ENCODE measurements around the gene MYO9B. TPM values are rescaled to one million over a fixed set of nuclear protein-coding genes. Genes with fewer than 3 reads are reported as not detected.

The MYO9B gene
- total RNA-seq, 1 experiment from 2014 or later: 68.3 TPM

DNA sequence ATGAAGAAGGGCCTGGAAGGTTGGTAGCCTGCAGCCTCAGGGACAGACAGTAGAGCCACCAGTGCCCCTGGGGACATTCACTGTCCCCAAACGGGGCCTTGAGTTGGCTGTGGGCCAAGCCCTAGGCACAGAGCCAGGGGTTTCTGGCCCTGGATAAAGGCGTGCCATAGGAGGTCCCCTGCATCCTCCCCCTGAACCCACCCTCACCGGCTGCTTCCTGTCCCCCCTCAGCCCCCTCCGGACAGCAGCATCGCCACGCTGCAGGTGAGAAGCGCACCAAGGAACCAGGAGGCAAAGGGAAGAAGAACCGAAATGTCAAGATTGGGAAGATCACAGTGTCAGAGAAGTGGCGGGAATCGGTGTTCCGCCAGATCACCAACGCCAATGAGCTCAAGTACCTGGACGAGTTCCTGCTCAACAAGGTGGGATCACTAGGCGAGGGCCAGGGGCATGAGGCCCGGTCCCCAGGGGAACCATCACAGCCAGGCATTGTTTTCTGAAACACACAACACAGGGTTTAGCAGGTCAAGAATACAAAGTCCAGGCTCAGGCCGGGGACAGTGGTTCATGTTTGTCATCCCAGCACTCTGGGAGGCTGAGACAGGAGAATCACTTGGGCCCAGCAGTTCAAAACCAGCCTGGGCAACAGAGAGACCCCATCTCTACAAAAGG is 125.0 kb downstream of the MYO9B start:
- Histone ChIP-seq H3K4me2 (ENCODE audit: low read length) (no peak overlapping the region), H4K20me1 (ENCODE audit: low read length) (no peaks in the 10 kb centered on the region), H3F3A (ENCODE audit: low read length, unreplicated experiment) (no peaks in the 10 kb centered on the region), H3K9me3 (ENCODE audit: low read length) (no peaks in the 10 kb centered on the region), H3K4me3 (ENCODE audit: low read length) (no peak overlapping the region), H3K4me1 (ENCODE audit: insufficient read depth, low read length) (no peaks in the 10 kb centered on the region), H3K27me3 (ENCODE audit: low read length) (no peaks in the 10 kb centered on the region), H2AFZ (ENCODE audit: low read length) (no peak overlapping the region), H3K9ac (ENCODE audit: low read length) (no peak overlapping the region), H3K27ac (ENCODE audit: low read length) (no peak overlapping the region), H3K9me2 (replicated peaks; ENCODE audit: low read length) (no peaks in the 10 kb centered on the region), H3K79me2 (ENCODE audit: low read length) (no peaks in the 10 kb centered on the region), H3K36me3 (ENCODE audit: low read depth, low read length) (peaks cover 29% of the 10 kb centered on the region)
- intact Hi-C loops (cut with micrococcal nuclease): no loop called here
- CTCF ChIA-PET: no interaction called here
- BruUV-seq (replicated peaks): no TSS peak
- DNase-seq (no peak), ATAC-seq (no peak)
- POLR2A ChIA-PET (ENCODE audit: unreplicated experiment): interaction anchor here (0.6 kb wide), 1 partner anchor 1015 kb away, joined by 4 read pairs; no protein-coding TSS in a partner anchor
- TF ChIP-seq EZH2phosphoT487 (IDR thresholded peaks at IDR 0.05; ENCODE audit: borderline replicate concordance, low read length) (no peak), EZH2 (IDR thresholded peaks at IDR 0.05; ENCODE audit: low read length, unreplicated experiment) (no peak)
- TF ChIP-seq, protein P1, sequence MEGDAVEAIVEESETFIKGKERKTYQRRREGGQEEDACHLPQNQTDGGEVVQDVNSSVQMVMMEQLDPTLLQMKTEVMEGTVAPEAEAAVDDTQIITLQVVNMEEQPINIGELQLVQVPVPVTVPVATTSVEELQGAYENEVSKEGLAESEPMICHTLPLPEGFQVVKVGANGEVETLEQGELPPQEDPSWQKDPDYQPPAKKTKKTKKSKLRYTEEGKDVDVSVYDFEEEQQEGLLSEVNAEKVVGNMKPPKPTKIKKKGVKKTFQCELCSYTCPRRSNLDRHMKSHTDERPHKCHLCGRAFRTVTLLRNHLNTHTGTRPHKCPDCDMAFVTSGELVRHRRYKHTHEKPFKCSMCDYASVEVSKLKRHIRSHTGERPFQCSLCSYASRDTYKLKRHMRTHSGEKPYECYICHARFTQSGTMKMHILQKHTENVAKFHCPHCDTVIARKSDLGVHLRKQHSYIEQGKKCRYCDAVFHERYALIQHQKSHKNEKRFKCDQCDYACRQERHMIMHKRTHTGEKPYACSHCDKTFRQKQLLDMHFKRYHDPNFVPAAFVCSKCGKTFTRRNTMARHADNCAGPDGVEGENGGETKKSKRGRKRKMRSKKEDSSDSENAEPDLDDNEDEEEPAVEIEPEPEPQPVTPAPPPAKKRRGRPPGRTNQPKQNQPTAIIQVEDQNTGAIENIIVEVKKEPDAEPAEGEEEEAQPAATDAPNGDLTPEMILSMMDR (conservative IDR thresholded peaks at IDR 0.05; ENCODE audit: low read depth, low read length): no peak

DNA sequence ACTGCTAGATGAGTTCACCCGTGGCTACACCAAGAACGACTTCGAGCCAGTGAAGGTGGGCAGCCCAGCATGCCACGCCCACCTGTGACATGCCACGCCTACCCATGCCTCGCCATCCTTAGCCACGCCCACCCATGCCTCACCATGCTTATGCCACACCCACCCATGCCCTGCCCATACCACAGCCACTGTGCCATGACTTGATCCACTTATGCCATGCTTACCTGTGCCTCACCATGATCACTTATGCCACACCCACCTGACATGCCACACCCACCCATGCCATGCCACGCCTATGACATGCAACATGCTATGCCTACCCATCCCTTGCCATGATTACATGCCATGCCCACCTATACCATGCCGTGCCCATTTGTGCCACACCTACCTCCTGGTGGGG is 126.7 kb downstream of the MYO9B start:
- Histone ChIP-seq H4K20me1 (ENCODE audit: low read length) (no peaks in the 10 kb centered on the region), H3K9me3 (ENCODE audit: low read length) (no peaks in the 10 kb centered on the region), H3K9me2 (replicated peaks; ENCODE audit: low read length) (no peaks in the 10 kb centered on the region), H2AFZ (ENCODE audit: low read length) (no peak overlapping the region), H3K4me1 (ENCODE audit: insufficient read depth, low read length) (no peaks in the 10 kb centered on the region), H3K36me3 (ENCODE audit: low read depth, low read length) (peaks cover 27% of the 10 kb centered on the region), H3K79me2 (ENCODE audit: low read length) (no peaks in the 10 kb centered on the region), H3K9ac (ENCODE audit: low read length) (no peak overlapping the region), H3F3A (ENCODE audit: low read length, unreplicated experiment) (no peaks in the 10 kb centered on the region), H3K27ac (ENCODE audit: low read length) (no peak overlapping the region), H3K4me2 (ENCODE audit: low read length) (no peak overlapping the region), H3K27me3 (ENCODE audit: low read length) (no peaks in the 10 kb centered on the region), H3K4me3 (ENCODE audit: low read length) (no peak overlapping the region)
- DNase-seq: peak; percentile 44
- ChIA-PET POLR2A (ENCODE audit: unreplicated experiment) (no interaction called here), CTCF (interaction anchor here (1.0 kb wide), 1 partner anchor 65 kb away, joined by 3 read pairs; the partner anchor contains the start of gene BABAM1)
- intact Hi-C loops (cut with micrococcal nuclease): no loop called here
- TF ChIP-seq EZH2phosphoT487 (IDR thresholded peaks at IDR 0.05; ENCODE audit: borderline replicate concordance, low read length) (no peak), EZH2 (IDR thresholded peaks at IDR 0.05; ENCODE audit: low read length, unreplicated experiment) (no peak)
- TF ChIP-seq, protein P1 (conservative IDR thresholded peaks at IDR 0.05; ENCODE audit: low read depth, low read length): no peak
- no TSS peak for BruUV-seq (replicated peaks)
- ATAC-seq: peak; percentile 54

- POLR2A ChIA-PET (ENCODE audit: unreplicated experiment): no interaction called here
- Histone ChIP-seq H4K20me1 (ENCODE audit: low read length) (no peaks in the 10 kb centered on the region), H3K27me3 (ENCODE audit: low read length) (no peaks in the 10 kb centered on the region), H3K9ac (ENCODE audit: low read length) (no peak overlapping the region), H3F3A (ENCODE audit: low read length, unreplicated experiment) (no peaks in the 10 kb centered on the region), H3K36me3 (ENCODE audit: low read depth, low read length) (peaks cover 27% of the 10 kb centered on the region), H3K4me3 (ENCODE audit: low read length) (no peak overlapping the region), H3K9me2 (replicated peaks; ENCODE audit: low read length) (no peaks in the 10 kb centered on the region), H3K4me2 (ENCODE audit: low read length) (no peak overlapping the region), H3K9me3 (ENCODE audit: low read length) (no peaks in the 10 kb centered on the region), H3K4me1 (ENCODE audit: insufficient read depth, low read length) (no peaks in the 10 kb centered on the region), H3K27ac (ENCODE audit: low read length) (no peak overlapping the region), H2AFZ (ENCODE audit: low read length) (no peak overlapping the region), H3K79me2 (ENCODE audit: low read length) (no peaks in the 10 kb centered on the region)
- no TSS peak for BruUV-seq (replicated peaks)
- intact Hi-C loops (cut with micrococcal nuclease): no loop called here
- CTCF ChIA-PET: interaction anchor here (1.0 kb wide), 1 partner anchor 64 kb away, joined by 3 read pairs; the partner anchor contains the start of gene BABAM1
- no peak for TF ChIP-seq EZH2phosphoT487 (IDR thresholded peaks at IDR 0.05; ENCODE audit: borderline replicate concordance, low read length)
- no peak for TF ChIP-seq EZH2 (IDR thresholded peaks at IDR 0.05; ENCODE audit: low read length, unreplicated experiment)
- ATAC-seq (no peak), DNase-seq (no peak)
These were observed 127.1 kb downstream of the MYO9B start for GRCh38 chr19:17202713-17203112.
